Stimulated activated CD4-positive, alpha-beta T cell treated with anti-CD3 and anti-CD28 coated beads, TNF-alpha, amount 100 ng/mL, for 1 hour (primary cell): ENCODE data around the gene REX1BD.
"Not testable (repeated sequence)": the region's sequence is repeated elsewhere in the genome, so short reads cannot be mapped to it uniquely, and the experiment has no call there.

Source experiments
- DNase-seq, 3 donors: peaks; one replicate each; pipeline ENCODE4 v3.0.0-alpha.2; 2020; ENCODE audit warnings: low read depth in 3 of 3, low spot score in 1 of 3

The REX1BD gene

DNA sequence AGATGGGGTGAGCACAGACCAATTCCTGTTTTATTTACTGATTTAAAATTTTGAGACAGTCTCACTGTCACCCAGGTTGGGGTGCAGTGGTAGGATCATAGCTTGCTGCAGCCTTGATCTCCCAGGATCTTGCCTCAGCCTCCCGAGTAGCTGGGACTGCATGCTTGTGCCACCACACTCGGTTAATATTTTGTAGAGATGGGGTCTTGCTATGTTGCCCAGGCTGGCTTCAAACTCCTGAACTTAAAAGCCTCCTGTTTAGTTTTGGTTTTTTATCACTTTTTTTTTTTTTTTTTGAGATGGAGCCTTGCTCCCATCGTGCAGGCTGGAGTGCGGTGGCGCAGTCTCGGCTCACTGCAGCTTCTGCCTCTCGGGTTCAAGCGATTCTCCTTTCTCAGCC lies 12.2 kb upstream of the REX1BD start:
- DNase-seq, result no peak

DNA sequence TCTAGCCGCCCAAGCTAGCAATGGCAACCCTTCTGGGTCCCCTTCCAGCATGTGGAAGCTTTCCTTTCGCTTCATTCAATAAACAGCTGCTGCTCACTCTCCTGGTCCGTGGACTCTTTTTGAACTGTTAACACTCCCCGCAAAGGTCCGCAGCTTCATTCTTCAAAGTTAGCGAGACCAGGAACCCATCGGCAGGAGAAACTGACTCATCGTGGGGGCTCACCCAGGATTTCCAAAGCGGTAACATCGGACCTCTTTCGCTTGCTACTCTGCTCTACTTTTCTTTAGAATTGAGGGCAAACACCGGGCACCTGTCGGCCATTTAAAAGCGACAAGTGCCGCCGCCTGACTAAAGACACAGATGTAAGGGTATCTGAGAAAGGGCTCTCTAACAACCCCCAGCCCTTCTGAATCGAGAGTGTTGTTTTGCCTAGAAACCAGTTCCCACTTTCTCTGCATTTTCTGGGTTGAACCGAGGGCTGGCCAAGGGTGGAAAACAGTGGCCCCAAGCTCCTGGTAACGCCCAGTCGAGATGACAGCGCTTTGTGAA lies 11.2 kb upstream of the REX1BD start:
- DNase-seq, result no peak

- DNase-seq, result no peak
Measured at GRCh38 chr19:18580311-18580710, 8.3 kb upstream of the REX1BD start.

GRCh38 chr19:18586306-18586705 lies 2.3 kb upstream of the REX1BD start:
- no peak for DNase-seq

- DNase-seq, result no peak
Measured at GRCh38 chr19:18587561-18587960, 1.0 kb upstream of the REX1BD start.

DNA sequence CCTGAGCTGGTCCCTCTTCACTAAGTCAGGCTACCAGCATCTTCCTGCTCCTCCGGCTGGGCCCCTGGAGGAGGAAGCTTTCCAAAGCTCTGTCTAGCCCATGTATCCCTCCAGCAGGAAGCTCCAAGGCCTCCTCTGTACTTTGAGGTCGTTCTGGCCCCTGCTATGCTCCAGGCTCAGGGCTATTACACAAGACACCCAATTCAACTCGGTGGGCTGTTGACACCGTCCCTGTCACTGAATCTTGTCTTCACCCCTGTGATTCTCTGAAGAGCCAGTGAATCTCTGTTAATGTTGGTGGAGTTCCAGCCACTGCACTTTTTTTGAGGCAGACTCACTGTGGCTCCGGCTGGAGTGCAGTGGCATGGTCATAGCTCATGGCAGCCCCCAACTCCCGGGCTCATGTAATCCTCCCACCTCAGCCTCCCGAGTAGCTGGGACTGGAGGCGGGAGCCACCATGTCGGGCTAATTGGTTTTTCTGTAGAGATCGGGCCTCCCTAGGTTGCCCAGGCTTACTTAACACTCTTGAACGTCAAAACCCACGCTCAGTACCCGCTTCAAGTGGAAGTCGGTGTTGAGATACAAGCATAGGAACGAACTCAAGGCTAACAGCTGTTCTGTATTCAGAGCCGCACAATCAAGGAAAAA lies 512 bp upstream of the REX1BD start:
- DNase-seq, result no peak

DNA sequence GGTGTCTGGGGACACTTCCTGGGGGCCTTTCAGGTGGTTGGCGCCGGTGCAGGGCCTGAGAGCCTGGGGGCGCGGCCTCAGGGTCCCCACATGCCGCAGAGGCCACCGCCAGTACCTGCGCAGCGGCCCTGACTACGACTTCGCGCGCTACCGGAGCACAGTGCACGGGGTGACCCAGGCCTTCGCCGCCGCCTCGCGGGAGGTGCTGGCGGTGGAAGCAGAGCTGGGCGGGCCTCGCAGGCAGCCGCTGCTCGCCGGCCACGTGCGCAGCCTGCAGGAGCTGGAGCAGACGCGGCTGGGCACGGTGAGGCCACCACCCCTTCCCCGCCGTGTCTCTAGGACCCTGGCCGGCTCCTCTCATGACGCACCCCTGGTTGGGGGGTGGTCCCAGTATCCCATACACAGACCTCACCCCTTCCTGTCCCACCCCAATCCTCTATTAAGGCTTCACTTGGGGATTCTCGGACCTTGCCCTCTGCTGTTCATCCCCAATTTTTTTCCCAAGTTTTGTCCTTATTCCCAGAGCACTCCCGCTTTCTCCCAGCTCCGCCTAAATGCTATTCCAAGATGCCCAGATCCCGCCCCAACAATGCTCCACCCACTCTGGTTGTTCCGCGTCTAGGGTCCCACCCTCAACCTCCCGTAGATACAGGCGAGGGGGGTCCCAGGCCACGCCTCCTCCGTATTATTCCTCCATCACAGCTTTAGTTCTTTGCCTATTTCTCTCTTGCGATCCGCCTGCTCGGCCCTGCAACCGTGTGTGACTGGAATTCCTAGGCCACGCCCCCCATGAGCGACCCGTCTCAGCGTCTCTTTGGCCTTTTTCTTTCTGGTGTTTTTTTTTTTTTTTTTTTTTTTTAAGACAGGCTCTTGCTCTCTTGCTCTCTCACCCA lies 1.0 kb downstream of the REX1BD start:
- DNase-seq, result peak; percentile 24 to 45 (median 37)

DNA sequence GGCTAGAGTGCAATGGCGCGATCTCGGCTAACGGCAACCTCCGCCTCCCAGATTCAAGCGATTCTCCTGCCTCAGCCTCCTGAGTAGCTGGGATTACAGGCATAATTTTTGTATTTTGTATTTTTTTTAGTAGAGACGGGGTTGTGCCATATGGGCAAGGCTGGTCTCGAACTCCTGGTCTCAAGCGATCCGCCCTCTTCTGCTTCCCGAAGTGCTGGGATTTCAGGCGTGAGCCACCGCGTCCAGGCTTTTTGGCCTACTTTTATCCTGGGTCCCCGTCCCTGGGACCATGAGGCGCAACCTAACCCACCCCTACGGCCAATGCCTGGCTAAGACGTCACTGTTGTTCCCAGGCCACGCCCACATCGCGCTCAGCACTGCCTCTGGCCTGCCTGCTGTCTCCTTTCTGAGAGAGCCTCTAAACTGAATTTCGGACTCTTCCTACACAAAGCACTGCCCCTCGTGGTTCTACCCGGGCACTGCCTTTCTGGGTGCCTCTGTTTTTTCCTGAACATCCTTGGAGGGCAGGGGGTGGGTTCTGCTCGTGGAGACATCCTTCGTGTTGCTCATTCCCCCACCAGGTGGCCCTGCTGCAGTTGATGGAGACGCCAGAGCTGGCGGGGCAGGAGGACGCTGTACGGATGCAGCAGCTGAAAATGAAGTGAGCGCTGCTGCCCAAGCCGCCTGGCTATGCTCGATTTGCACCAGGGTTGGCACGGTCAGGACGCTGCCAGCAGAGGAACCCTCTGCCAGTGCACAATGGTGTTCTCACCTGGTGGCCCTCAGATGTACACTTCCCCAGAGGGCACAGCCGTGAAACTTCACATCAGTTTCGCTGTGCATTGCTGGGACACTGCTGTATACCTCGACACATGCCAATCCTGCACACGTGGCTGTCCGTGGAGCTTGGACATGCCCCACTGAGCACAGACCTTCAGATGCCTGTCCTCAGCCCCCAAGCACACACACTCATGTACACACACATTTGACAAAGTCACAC lies 2.0 kb downstream of the REX1BD start:
- no peak for DNase-seq

DNA sequence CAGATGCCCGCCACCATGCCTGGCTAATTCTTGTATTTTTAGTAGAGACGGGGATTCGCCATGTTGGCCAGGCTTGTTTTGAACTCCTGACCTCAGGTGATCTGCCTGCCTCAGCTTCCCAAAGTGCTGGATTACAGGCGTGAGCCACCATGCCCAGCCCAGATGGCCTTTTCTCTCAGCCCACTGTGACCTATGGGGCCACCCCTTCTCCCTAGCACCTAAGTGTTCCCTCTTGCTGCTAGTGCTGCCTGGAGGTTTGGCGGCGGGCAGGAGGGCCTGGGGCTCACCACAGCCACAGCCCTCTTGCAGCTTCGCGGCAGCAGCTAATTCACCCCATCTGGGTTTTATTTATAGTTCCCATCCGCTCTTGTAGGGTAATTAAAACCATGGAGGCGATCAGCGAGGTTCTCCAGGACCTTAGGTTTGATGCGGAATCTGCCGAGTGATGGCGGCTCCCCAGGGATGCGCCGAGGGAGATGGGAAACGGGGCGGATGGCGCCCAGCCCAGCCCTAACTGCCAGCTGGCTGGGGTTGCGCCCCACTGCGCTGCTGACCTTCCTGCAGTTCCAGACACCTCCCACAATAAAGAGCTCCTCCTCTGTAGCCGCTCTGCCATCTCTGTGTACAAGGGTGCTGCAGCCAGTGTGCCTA lies 3.3 kb downstream of the REX1BD start:
- no peak for DNase-seq

DNA sequence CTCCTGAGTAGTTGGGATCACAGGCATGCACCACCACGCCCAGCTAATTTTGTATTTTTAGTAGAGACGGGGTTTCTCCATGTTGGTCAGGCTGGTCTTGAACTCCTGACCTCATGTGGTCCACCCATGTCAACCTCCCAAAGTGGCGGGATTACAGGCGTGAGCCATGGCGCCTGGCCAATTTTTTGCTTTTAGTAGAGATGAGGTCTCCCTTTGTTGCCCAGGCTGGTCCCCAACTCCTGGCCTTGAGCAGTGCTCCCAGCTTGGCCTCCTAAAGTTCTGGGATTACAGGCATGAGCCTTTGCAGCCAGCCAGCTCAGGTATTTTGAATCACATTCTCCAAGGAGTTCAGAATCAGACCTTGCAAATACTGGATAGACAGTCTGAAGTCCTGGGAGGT lies 4.1 kb downstream of the REX1BD start:
- DNase-seq, result not testable (repeated sequence)

- no peak for DNase-seq
Measured at GRCh38 chr19:18593367-18594095, 4.9 kb downstream of the REX1BD start.

DNA sequence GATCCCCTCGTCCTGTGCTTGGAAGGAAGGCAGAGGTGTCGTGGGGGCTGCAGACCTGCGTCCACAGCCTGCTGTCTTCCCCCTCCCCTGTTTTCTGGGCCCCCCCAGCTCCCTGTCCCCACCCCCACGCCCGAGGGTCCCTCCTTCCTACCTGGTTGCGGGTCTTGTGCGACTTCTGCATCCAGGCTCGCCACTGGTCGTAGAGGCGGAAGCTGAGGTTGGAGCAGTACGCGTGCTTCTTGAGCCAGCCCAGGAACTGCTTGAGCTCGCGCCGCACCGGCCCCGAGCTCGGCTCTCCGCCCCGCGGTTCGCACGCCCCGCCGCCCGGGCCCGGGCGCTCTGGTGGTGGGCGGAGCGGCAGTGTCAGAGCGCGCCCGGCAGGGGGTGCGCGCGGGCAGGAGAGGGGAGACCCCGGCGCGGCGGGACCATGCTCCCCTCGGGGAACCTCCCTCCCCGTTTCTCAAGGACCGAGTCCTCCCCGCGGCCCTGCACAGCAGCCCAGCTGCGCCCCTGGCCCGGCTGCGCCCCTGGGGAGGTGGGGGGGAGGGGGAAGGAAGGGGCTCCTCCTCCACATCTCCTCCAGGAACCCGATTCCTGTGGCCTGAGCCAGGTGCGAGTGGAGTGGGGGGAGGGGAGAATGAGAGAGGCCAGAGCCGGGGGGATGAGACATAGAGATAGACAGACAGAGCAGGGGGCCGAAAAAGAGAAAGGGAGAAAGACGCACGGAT lies 5.7 kb downstream of the REX1BD start:
- peak; percentile 29 to 68 (median 57) for DNase-seq

DNA sequence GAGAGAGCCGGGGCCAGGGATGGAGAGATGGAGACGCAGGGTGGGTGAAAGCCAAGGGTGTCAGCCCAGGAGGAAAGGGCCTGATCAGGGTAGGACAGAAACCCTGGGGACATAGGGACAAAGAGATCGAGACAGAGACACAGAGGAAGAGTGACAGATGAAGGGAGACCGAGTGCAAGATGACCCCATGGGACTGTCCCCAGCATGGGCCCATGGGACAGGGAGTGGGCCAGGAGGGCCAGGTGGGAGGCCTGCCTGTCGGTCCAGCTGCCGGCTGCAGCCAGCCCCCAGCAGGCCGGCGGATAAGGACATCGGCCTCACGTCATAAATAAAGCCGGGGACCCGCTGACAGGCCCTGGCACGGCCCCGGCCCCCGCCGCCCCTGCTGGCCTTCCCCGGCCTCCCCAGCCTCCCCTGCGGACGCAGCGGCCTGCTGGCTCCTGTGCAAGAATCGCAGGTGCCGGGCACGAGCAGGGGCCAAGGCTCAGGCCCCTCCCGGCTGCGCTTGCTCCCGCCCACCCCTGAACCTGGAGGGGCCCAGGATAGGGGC lies 6.3 kb downstream of the REX1BD start:
- no peak for DNase-seq

GRCh38 chr19:18595475-18595874 lies 6.9 kb downstream of the REX1BD start:
- no peak for DNase-seq

- DNase-seq, result no peak
Measured at GRCh38 chr19:18596752-18597157, 8.2 kb downstream of the REX1BD start.

- DNase-seq, result no peak
Measured at GRCh38 chr19:18597809-18598660, 9.4 kb downstream of the REX1BD start.

DNA sequence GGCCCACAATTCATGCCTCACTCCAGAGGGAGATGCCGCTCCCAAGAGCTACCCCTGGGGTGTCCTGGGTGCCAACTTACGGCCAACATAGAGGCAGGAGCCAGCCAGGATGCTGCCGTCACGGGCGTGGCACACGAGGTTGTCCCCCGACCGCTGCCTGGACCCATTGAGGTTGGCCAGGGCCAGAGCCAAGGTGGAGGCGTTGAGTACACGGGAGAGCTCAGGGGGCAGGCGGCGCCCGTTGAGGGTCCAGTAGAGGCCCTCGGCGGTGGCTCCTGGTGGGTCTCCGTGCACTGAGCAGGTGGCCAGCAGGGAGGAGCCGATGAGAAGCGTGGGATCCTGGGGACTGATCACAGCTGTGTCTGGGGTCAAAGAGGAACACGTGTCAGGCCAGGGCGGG lies 10.9 kb downstream of the REX1BD start:
- DNase-seq, result no peak
